Endothelial cell (in vitro differentiated cells): ENCODE results near the gene DNAJC7. TPM values are rescaled to one million over a fixed set of nuclear protein-coding genes. Genes with fewer than 3 reads are reported as not detected.

ENCODE experiments used
- DNase-seq: peaks from one replicate; pipeline ENCODE4 v3.0.0; 2021; ENCODE audit warnings: low spot score
- H3K27ac Mint-ChIP-seq: one replicate; pipeline ENCODE4 v1.8.0; 2021; ENCODE audit warnings: mixed read lengths, inconsistent platforms; ENCODE audit not compliant: unreplicated experiment
- H3K27me3 Mint-ChIP-seq: one replicate; pipeline ENCODE4 v1.8.0; 2021; ENCODE audit warnings: mild to moderate bottlenecking, moderate library complexity, mixed read lengths, inconsistent platforms; ENCODE audit not compliant: unreplicated experiment
- H3K36me3 Mint-ChIP-seq: one replicate; pipeline ENCODE4 v1.8.0; 2021; ENCODE audit warnings: mild to moderate bottlenecking, low read depth, mixed read lengths, inconsistent platforms; ENCODE audit not compliant: unreplicated experiment
- H3K4me1 Mint-ChIP-seq: one replicate; pipeline ENCODE4 v1.8.0; 2021; ENCODE audit warnings: mild to moderate bottlenecking, mixed read lengths, inconsistent platforms; ENCODE audit not compliant: unreplicated experiment
- H3K4me3 Mint-ChIP-seq: one replicate; pipeline ENCODE4 v1.8.0; 2021; ENCODE audit warnings: mild to moderate bottlenecking, mixed read lengths, inconsistent platforms; ENCODE audit not compliant: unreplicated experiment
- H3K9me3 Mint-ChIP-seq: one replicate; pipeline ENCODE4 v1.8.0; 2021; ENCODE audit warnings: mixed read lengths, inconsistent platforms; ENCODE audit not compliant: unreplicated experiment
- CTCF ChIP-seq: fragments of 200-600 bp; sonication (generic); IDR thresholded peaks from one replicate; pipeline ENCODE4 v1.5.0; 2021; ENCODE audit warnings: antibody characterized with exemption; ENCODE audit not compliant: unreplicated experiment
- total RNA-seq: library from RNA; stranded (reverse); fragmentation: NEBNext Ultra II Directional; extraction: Animal tissue kit (Norgen Biotek cat#: 25700); gene quantifications from one replicate; pipeline ENCODE4 v1.2.1, GENCODE V29; 2021; ENCODE audit not compliant: unreplicated experiment

DNAJC7 gene
- total RNA-seq, 1 donor from 2014 or later: 92.8 TPM

- peaks cover 7% of the 10 kb centered on the region for H3K4me1 Mint-ChIP-seq
- peaks cover 8% of the 10 kb centered on the region for H3K27me3 Mint-ChIP-seq
- H3K9me3 Mint-ChIP-seq: no peaks in the 10 kb centered on the region
- TF ChIP-seq CTCF: no peak
- no peak for DNase-seq
- peak overlapping the region; percentile 29 for H3K4me3 Mint-ChIP-seq
- peaks cover 19% of the 10 kb centered on the region for H3K36me3 Mint-ChIP-seq
- H3K27ac Mint-ChIP-seq: no peak overlapping the region
Observed at GRCh38 chr17:41943492-41943891, 73.7 kb downstream of the DNAJC7 start.

- peaks cover 7% of the 10 kb centered on the region for H3K4me1 Mint-ChIP-seq
- H3K9me3 Mint-ChIP-seq: no peaks in the 10 kb centered on the region
- DNase-seq: no peak
- H3K27ac Mint-ChIP-seq: no peak overlapping the region
- H3K36me3 Mint-ChIP-seq: peaks cover 19% of the 10 kb centered on the region
- no peak for TF ChIP-seq CTCF
- H3K4me3 Mint-ChIP-seq: no peak overlapping the region
- peaks cover 8% of the 10 kb centered on the region for H3K27me3 Mint-ChIP-seq
Observed at GRCh38 chr17:41942626-41943373, 74.4 kb downstream of the DNAJC7 start.

- Mint-ChIP-seq H3K9me3 (no peaks in the 10 kb centered on the region), H3K4me3 (peak overlapping the region; percentile 17), H3K4me1 (peaks cover 7% of the 10 kb centered on the region), H3K27me3 (peaks cover 9% of the 10 kb centered on the region), H3K27ac (no peak overlapping the region), H3K36me3 (peaks cover 19% of the 10 kb centered on the region)
- TF ChIP-seq CTCF: no peak
- no peak for DNase-seq
Observed at GRCh38 chr17:41941168-41941567, 76.1 kb downstream of the DNAJC7 start.

- TF ChIP-seq CTCF: no peak
- Mint-ChIP-seq H3K4me3 (peak overlapping the region; percentile 18), H3K4me1 (peaks cover 8% of the 10 kb centered on the region), H3K9me3 (no peaks in the 10 kb centered on the region), H3K27me3 (peaks cover 9% of the 10 kb centered on the region), H3K27ac (peak overlapping the region; percentile 79), H3K36me3 (peaks cover 20% of the 10 kb centered on the region)
- no peak for DNase-seq
Observed at GRCh38 chr17:41939693-41940090, 77.5 kb downstream of the DNAJC7 start.

GRCh38 chr17:41939044-41939692 lies 78.1 kb downstream of the DNAJC7 start:
- TF ChIP-seq CTCF: no peak
- Mint-ChIP-seq H3K4me1 (peaks cover 11% of the 10 kb centered on the region), H3K27me3 (peaks cover 9% of the 10 kb centered on the region)

More at GRCh38 chr17:41939044-41939692, 78.1 kb downstream of the DNAJC7 start:
- Mint-ChIP-seq H3K36me3 (peaks cover 22% of the 10 kb centered on the region), H3K27ac (peak overlapping the region; percentile 79), H3K9me3 (no peaks in the 10 kb centered on the region), H3K4me3 (peak overlapping the region; percentile 18)
- no peak for DNase-seq
